HTR-8/SVneo (cell line): ENCODE data around the gene CTNNA3.

ENCODE experiments used
- DNase-seq: peaks from one replicate; pipeline ENCODE4 v3.0.0; 2011; ENCODE audit warnings: low spot score, mixed read lengths; ENCODE audit not compliant: insufficient read length
- FAIRE-seq: peaks from 2 replicates; lab custom pipeline; 2011; peaks lifted over from hg19 to GRCh38; lab: Jason Lieb, UNC

The CTNNA3 gene

DNA sequence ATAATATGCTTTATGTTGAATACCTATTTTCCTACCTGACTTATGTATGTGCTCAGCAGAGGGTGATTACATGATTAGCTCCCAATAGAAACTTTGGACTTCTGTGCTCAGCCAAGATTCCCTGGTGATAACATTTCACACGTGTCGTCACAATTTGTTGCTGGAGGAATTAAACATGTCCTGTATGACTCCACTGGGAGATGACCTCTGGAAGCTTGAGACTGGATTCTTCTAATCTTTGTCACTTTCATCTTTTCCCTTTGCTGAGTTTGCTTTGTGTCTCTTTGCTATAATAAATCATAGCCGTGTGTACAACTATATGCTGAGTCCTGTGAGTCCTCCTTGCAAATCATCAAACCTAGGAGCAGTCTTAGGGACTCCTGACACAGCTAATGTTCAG lies 891.0 kb downstream of the CTNNA3 start:
- DNase-seq (no peak), FAIRE-seq (no peak)

DNA sequence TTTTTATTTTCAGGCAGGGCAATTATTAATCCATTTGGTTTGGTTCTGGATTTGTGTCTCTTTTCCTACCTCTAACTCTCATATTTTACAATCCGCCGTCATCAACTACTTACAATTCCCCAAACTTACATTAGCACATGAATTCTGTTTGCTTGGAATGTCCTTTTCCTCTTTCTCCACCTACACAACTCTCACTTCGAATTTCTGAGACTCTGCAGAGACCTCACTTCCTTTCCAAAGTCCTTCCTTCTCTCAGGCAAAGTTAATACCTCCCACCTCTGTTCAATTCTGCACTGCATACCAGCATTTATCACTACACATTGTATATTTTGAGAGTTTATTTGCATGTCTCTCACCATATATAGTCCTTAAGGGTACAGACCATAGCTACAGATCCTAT lies 892.8 kb downstream of the CTNNA3 start:
- DNase-seq (no peak), FAIRE-seq (no peak)

DNA sequence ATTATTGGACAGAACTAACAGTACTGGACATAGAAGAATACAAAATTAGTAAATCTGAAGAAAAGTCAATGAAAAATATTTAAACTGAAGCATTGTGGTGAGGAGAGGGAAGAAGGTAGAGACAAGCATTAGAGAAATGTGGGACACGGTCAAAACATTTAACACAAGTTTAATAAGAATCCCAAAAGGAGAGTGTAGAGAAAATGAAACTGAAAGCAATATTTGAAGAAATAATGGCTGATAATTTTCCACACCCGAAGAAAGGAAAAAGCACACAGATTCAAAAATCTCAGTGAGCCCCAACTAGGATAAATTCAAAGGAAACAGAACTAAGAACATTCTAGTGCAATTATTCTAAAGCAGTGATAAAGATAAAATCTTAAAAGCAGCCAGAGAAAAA lies 896.5 kb downstream of the CTNNA3 start:
- DNase-seq: no peak
- no peak for FAIRE-seq

DNA sequence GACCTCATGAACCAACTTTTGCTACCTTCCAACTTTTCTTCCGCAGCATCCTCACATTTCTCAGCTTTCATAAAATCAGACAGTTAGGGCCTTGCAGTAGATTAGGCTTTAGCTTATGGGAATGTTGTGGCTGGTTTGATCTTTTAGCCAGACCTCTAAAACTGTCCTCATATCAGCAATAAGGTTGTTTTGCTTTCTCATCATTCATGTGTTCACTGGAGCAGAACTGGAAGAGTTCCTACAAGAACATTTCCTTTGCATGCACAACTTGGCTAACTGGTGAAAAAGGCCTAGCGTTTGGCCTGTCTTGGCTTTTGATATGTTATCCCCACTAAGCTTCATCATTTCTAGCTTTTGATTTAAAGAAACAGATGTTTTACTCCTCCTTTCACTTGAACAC lies 900.1 kb downstream of the CTNNA3 start:
- no peak for FAIRE-seq

DNA sequence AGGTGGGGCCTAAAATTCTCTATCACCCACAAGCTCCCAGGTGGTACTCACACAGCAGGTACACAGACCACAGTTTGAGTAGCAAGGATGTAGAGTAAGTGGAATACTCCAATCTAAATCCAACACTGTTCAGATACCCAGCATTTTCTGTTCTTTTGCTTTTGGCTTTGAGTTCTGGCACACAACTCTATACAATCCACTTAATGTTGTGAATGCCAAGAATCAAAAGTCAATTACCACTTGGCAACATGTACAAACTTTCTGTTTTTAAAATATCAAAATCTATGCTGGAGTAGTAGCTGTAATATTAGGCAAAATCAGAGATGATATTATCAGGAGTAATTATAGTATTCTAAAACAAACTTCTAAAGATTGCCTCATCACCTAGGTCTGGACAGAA lies 903.6 kb downstream of the CTNNA3 start:
- DNase-seq: no peak

More for the DNA sequence above, 900.1 kb downstream of the CTNNA3 start:
- DNase-seq: no peak

DNA sequence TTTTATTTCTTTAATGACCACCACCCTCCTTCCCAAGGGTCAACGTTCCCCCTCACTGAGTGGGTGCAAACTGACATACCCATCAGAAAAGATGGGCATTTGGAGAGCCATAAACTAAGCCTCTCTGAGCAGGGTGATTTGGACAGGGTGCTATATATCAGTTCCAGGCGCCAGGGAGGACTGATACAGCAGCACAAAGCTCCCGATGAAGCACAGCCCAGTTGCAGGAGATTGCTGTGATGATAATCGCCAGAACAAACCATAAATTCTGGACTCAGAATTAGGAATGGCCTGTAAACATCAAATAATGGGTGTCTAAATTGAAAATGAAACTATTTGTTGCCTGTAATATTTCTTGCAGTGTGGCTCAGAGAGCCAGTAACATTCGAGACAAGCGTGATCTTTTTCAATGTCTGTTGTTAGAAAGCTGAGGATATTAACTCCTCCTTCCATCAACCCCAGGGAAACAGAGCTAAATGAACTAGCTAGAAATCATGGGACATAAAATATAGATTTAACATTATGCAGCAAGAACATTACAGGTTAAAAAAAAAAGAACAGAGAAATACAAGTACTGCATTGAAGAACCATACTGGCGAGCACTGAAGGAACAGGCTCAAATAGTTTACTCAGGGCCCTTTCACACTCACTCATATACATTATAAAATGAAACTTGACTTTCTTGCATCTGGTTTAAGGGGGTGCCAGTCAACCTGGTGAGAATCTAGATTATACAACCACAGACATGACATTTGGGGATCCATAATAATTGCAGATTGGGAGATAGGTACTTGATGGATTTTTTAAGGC lies 907.6 kb downstream of the CTNNA3 start:
- DNase-seq: no peak
- no peak for FAIRE-seq

More for the DNA sequence above, 903.6 kb downstream of the CTNNA3 start:
- FAIRE-seq: no peak

DNA sequence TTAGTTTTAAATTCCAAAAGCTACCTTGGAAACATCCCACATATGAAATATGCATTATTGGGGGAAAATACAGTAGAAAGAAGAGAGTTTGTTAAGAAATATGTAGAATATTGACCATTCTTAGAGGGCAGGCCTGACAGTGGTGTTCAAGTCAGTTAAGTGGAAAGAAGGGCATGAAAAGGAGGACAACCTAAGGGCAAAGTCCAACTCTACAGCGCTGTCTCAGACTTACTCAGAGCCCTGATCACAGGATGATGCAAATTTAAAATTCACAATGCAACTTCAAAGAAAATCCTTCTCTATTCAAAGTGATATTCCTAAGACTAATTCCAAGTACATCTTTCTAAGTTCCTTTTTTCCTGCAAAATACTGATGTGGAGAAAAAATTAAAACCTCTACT lies 909.3 kb downstream of the CTNNA3 start:
- no peak for FAIRE-seq
- DNase-seq: no peak

DNA sequence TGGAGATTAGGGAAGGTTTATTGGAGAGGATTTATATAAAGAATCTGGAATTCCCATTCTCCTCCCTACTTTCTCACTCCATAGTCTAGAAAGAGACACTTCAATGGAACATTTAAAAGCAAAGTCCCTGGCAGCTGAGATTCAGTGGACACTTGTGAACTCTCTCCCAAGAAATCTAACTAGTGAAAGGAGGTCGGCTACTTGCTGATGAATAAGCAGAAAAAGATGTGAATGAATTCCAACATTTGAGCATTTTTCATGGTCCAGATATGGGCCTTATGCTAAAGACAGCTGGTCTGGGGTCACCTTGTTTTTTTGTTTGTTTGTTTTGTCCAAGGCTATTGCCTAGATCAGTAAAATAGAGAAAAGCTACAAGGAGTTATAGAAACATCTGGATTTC lies 911.2 kb downstream of the CTNNA3 start:
- no peak for DNase-seq
- FAIRE-seq: no peak

DNA sequence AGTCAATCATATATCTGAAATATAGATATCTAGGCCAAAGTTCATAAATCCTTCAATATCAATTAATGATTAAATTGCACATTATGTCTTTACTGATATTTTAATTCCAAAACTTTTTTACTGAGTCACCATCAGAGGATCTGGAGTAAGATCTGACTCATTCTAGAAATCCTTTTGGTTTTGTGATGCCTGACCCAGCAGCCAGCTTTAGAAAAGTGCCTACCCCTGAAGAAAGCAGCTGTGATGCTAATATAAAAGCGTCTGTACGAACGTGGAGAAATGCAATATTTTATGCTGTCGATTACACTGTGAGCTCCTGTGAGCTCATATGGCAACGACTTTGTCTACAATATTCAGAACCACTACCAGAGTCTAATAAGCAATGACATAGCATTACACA lies 912.7 kb downstream of the CTNNA3 start:
- DNase-seq (no peak), FAIRE-seq (no peak)

DNA sequence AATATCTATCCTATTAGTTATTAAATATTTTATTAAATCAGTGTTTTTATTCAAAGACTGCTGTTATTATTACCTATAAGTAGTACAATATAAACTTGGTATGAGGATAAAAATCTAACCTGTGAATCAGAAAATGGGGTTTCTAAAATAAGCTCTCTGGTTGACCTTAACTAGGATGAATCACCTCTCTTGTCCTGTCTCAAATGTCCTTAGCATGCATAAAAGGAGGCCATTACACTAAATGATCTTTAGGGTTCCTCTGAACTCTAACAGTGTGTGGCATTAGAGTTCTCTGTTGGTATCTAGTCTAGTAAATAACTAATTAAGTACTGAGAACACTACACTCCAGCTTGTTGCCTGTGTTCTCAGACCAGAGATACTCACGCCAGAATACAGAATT lies 913.2 kb downstream of the CTNNA3 start:
- DNase-seq (no peak), FAIRE-seq (no peak)

DNA sequence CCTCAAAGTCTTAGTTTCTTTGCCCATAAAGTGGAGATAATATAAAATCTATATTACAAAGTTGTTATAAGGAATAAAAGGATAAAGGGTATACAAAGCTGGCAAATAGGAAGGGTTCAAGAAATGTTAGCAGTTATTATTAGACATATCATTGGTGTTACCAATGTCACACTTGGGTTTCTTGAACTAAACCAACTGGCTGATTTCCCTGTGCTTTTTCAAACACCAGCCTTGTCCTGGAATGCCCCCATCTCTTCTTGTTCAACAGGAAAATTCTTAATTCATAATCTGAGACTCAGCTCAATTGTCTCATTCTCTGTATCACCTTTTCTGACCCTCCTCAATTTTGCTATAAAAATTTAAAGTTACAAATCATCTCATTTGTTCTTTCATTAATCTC lies 913.9 kb downstream of the CTNNA3 start:
- DNase-seq (no peak), FAIRE-seq (no peak)

DNA sequence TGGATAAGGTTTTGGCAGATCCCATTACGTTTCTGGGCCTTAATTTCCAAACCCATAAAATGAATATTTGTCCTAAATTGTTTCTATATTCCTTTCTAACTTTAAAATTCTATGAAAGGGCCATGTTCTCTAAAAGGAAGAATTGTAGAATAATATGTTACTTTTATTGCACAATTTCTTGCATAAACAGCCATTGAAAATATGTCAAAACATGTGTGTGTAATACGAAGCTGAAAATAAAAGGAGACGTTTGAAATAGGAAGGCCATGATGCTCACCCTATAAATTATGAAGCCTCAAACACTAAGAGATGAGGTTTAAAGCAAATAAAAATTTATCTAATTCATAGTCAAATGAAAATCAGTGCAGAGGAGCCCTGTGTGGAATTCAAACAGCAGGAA lies 915.2 kb downstream of the CTNNA3 start:
- no peak for FAIRE-seq
- no peak for DNase-seq

DNA sequence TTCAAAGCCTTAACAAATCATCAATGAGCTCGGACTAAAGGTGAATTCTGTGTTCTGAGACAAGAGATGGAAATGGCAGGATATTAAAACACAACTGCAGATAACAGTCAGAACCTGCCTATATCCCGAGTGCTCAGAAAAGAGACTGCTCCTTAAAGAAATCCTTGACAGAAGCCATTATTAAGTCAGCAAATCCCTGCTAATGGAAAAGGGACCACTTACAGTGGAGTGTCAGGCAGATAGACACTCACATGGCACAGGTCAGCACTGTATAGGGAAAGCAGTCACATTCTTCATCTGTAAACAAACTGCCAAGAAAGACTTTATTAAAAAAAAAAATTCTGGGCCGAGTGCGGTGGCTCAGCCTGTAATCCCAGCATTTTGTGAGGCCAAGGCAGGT lies 917.6 kb downstream of the CTNNA3 start:
- no peak for FAIRE-seq
- DNase-seq: no peak

DNA sequence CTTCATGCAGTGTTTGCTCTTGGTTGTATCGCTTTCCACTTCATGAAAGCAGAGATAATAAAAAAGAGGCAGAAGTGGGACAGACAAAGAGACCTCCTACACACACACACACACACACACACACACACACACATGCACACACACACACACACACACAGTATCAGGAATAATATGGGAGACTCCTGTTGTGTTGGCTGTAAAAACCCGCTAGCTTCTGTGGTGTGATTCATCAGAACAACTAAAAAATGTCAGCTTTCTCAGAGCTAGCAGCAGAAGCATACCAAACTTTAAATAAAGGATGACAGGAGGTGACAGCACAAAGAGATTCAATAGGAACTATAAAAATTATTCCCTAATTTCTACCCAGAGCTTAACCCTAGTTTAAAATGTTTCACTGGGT lies 918.3 kb downstream of the CTNNA3 start:
- FAIRE-seq (no peak), DNase-seq (no peak)

DNA sequence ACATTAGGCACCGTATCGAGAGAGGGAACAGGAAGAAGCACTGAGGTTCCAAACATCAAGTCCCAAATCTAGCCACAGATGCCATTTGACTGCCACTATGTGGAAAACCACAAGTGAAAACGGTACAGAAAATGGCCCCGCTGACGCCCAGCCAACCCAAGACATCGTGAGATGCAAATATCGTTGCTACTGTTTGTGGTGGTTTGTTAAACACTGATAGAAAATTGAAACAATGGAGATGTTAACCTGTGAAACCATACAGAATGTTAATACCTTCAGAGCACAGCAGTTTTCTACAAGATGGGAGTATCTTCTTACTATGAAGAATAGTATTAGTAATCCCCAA lies 922.5 kb downstream of the CTNNA3 start:
- no peak for FAIRE-seq
- DNase-seq: no peak

DNA sequence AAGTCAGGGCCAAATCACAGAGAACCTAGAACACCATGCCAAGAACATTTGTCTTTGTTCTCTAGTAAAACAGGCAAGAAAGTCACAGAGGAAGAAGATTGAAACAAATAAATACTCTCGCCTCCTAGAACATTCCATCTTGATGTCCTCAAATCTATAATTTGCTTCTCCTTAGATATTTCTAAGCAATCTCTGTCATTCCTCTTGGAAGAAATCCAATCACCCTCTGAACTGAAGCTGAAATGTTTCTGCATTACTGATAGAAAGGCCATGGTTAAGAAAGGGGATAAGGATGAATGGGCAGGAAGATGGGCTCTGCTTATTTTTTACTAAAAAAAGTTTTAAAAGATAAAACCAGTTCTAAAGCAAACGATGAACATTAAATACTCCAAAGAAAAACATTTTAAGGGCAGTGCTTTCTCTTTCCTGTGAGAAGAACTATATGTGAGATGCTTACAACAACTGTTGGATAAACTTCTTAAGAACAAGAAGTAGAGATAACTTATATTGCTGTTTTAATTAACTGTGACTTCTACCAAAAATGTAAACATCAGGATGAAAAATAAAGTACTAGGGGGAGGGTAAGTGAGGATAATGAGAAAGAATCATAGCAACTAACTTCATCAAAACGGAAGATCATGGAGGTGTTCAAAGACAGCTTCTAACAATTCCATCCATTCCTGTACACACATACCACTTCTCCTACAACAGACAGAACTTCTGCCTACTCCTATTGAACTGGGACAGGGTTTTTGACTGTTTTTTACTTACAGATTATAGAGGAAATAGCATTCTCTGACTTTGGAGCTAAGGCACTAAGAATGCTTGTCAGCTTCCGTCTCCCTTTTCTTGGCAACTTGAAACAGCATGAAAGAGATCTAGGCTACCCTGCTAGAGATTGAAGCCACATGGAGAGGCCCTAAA lies 923.2 kb downstream of the CTNNA3 start:
- FAIRE-seq (no peak), DNase-seq (no peak)

DNA sequence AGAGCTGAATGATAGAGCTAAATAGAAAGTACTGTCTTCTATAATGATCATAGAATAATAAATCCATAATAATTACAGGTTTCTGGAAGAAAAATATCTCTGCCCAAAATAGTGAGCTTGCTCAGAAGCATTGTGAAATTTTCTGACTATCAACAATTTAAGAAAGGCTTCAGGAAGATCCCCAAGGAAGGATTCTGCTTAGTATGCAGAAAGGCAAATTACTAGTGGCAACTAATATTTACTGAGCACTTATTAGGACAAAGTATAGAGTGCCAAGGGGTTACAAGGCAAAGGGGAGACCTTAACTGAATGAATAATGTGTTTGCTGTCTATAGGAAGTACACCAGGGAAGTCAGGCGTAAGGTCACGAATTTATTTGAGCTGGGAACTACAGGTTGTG lies 928.3 kb downstream of the CTNNA3 start:
- no peak for FAIRE-seq
- DNase-seq: no peak

DNA sequence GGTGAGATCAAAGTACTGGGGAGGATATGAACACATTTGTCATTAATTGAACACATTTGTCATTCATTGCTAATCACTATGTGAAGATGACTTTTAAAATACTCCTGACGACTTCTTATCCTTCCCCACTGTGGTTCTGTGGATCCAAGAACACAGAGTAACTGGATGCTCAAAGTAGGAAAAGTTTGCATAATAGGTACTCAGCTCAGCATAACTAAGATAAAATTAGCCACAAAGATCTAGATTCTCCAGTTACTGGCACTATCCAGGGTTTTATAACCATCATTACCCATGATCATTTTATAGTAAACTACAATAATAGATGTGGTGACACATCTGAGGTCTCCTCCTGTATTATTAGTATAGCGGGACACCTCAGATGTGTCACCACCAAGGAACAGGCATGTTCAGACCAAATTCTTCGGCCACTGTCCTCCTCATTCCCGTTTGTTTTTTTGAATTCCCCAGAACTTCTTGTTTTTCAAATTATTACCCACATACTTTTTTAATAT lies 933.7 kb downstream of the CTNNA3 start:
- FAIRE-seq (no peak), DNase-seq (no peak)

DNA sequence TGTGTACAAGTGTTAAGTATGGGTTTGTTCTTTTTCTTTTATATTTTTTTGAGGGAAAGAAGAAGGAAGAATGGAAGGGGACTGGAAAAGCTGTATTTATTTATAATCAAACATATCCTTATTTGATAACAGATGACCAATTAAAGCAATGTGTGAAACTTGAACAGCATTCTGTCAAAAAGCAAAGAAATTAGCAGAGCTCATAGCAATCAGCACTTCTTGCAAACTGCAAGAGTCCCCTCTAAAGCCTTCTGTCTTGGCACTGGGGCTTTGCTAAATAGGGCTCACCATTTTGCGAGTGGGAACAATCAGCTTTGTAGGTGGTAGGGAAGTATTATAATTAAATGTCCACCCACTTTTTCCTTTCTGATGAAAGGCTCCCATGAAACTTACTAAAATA lies 935.1 kb downstream of the CTNNA3 start:
- FAIRE-seq: no peak
- DNase-seq: no peak

DNA sequence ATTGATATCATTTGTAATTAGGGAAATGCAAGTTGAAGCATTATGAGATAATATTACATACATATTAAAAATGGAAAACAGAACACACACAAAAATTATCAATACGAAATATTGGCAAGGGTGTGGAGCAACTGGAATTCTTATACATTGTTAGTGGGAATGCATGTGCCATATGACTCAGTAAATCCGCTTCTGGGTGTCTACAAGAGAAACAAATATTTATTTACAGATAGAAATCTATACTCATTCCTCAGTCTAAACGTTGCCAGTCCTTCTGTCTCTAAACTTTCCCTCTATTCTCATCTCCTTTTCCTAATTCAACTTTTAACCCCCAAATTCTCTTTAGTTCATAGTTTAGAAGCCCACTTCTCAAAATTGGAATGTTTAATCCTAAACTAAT lies 940.5 kb downstream of the CTNNA3 start:
- FAIRE-seq (no peak), DNase-seq (no peak)

DNA sequence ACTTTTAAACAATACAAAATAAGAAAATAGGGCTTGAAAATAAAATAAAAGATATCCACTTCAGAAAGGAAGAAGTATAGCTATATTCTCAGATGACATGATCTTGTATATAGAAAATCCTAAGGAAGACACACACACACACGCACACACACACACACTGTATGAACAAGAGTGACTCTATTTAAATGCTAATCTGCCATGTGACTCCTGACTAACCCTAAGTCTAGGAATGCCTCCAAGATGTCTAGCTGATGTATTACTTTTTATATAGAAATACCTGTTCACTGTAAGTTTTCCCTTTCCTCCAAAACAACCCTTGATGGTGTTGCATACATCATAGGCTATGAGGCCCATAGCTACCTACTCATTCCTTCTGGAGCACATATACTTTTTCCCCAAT lies 943.3 kb downstream of the CTNNA3 start:
- no peak for DNase-seq
- FAIRE-seq: no peak
